Astrocyte (in vitro differentiated cells and primary cell): Measurements from ENCODE around the gene SPATA9. TPM values are rescaled to one million over a fixed set of nuclear protein-coding genes. Genes with fewer than 3 reads are reported as not detected.

Experiments used
- DNase-seq: peaks from one replicate; pipeline ENCODE4 v3.0.0-alpha.2; 2010; ENCODE audit warnings: low read depth
- FAIRE-seq: peaks from 2 replicates; lab custom pipeline; 2011; peaks lifted over from hg19 to GRCh38; lab: Jason Lieb, UNC
- H2AFZ ChIP-seq: 2 replicates; pipeline ENCODE4 v1.6.0; 2012; ENCODE audit warnings: low read depth, low read length, inconsistent platforms
- H3K27ac ChIP-seq: 2 replicates; pipeline ENCODE4 v1.5.1; 2011; ENCODE audit warnings: low read depth, low read length, inconsistent platforms
- H3K27me3 ChIP-seq: 2 replicates; pipeline ENCODE4 v1.6.0; 2011; ENCODE audit warnings: low read length, inconsistent platforms; ENCODE audit not compliant: insufficient read depth
- H3K36me3 ChIP-seq: 2 replicates; pipeline ENCODE4 v1.5.1; 2011; ENCODE audit warnings: low read length, inconsistent platforms; ENCODE audit not compliant: insufficient read depth
- H3K4me1 ChIP-seq: 2 replicates; pipeline ENCODE4 v1.5.1; 2011; ENCODE audit warnings: low read length, inconsistent platforms; ENCODE audit not compliant: insufficient read depth
- H3K4me2 ChIP-seq: 2 replicates; pipeline ENCODE4 v1.6.0; 2012; ENCODE audit warnings: low read length, inconsistent platforms
- H3K4me3 ChIP-seq: 2 replicates; pipeline ENCODE4 v1.5.1; 2011; ENCODE audit warnings: low read depth, mild to moderate bottlenecking, low read length, inconsistent platforms; ENCODE audit not compliant: insufficient read depth
- H3K79me2 ChIP-seq: 2 replicates; pipeline ENCODE4 v1.6.0; 2012; ENCODE audit warnings: mild to moderate bottlenecking, low read length, inconsistent platforms; ENCODE audit not compliant: insufficient read depth
- H3K9ac ChIP-seq: 2 replicates; pipeline ENCODE4 v1.6.0; 2012; ENCODE audit warnings: mild to moderate bottlenecking, low read length, inconsistent platforms
- H3K9me3 ChIP-seq: 2 replicates; pipeline ENCODE4 v1.5.1; 2012; ENCODE audit warnings: low read depth, mild to moderate bottlenecking, low read length, inconsistent platforms; ENCODE audit not compliant: insufficient read depth
- H4K20me1 ChIP-seq: 2 replicates; pipeline ENCODE4 v1.6.0; 2012; ENCODE audit warnings: low read length, inconsistent platforms; ENCODE audit not compliant: insufficient read depth
- H3K27ac Mint-ChIP-seq: one replicate; pipeline ENCODE4 v1.8.0; 2021; ENCODE audit warnings: mild to moderate bottlenecking, mixed read lengths; ENCODE audit not compliant: unreplicated experiment
- H3K27me3 Mint-ChIP-seq: one replicate; pipeline ENCODE4 v1.8.0; 2021; ENCODE audit warnings: low read depth, mixed read lengths; ENCODE audit not compliant: unreplicated experiment
- H3K36me3 Mint-ChIP-seq: one replicate; pipeline ENCODE4 v1.8.0; 2021; ENCODE audit warnings: low read depth, mixed read lengths; ENCODE audit not compliant: unreplicated experiment
- H3K4me1 Mint-ChIP-seq: one replicate; pipeline ENCODE4 v1.8.0; 2021; ENCODE audit warnings: low read depth, mixed read lengths; ENCODE audit not compliant: unreplicated experiment
- H3K4me3 Mint-ChIP-seq: one replicate; pipeline ENCODE4 v1.8.0; 2021; ENCODE audit warnings: mild to moderate bottlenecking, moderate library complexity, mixed read lengths; ENCODE audit not compliant: unreplicated experiment
- H3K9me3 Mint-ChIP-seq: one replicate; pipeline ENCODE4 v1.8.0; 2021; ENCODE audit warnings: mild to moderate bottlenecking, mixed read lengths; ENCODE audit not compliant: unreplicated experiment
- EZH2 ChIP-seq: IDR thresholded peaks from 2 replicates; pipeline ENCODE4 v1.6.1; 2012; ENCODE audit warnings: mild to moderate bottlenecking, low read length, inconsistent platforms; ENCODE audit not compliant: insufficient read depth
- total RNA-seq: library from RNA; stranded (reverse); gene quantifications from 2 replicates; pipeline ENCODE4 v1.2.1, GENCODE V29; 2021
- TF ChIP-seq, protein P1 (sequence below): IDR thresholded peaks from 2 replicates; pipeline ENCODE4 v1.5.1; 2011; ENCODE audit warnings: low read depth, mild to moderate bottlenecking, inconsistent platforms, low read length, moderate library complexity; ENCODE audit not compliant: insufficient read depth

SPATA9 gene
- total RNA-seq, 1 donor from 2014 or later = 0.98 TPM

DNA sequence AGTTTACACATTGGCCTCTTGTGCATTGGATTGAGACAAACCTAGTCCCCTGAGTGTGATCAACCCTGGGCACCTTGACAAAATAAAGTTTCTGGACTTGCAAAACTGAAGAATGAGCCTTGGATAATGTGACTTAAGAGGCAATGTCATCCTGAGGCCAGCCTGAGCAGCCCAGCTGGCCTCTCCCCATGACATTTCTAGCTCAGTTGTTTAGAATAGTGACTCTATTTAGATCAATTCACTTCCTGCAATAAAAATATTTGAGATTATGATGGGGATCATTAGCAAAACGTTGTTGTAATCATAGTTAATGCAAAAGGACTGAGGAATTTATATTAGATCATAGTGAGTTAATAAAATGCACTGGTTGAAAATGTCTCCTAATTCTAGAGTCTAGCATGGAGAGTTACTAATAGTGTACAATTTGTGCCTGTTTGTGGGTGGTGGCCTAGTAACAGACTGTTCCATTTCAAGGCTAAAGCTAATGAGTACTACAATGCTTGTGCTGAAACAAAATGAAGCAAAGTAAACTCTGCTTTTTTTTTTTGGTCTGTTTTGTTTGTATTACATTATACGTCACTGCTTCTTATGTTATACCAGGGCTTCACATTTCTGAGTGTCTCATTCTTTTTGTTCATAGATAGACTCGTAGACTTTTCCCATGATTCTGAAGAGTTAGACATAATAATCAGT lies 37.4 kb upstream of the SPATA9 start:
- Histone ChIP-seq H3K4me2 (no peak overlapping the region), H3K79me2 (no peaks in the 10 kb centered on the region), H2AFZ (no peak overlapping the region), H3K27ac (no peak overlapping the region), H3K4me1 (peaks cover 26% of the 10 kb centered on the region), H3K27me3 (no peaks in the 10 kb centered on the region), H3K9me3 (no peaks in the 10 kb centered on the region), H3K9ac (no peak overlapping the region), H4K20me1 (no peaks in the 10 kb centered on the region), H3K4me3 (no peak overlapping the region), H3K36me3 (no peaks in the 10 kb centered on the region)
- Mint-ChIP-seq H3K4me1 (peaks cover 21% of the 10 kb centered on the region), H3K36me3 (peaks cover 3% of the 10 kb centered on the region), H3K9me3 (no peaks in the 10 kb centered on the region), H3K27me3 (no peaks in the 10 kb centered on the region), H3K4me3 (no peak overlapping the region), H3K27ac (no peak overlapping the region)
- DNase-seq (no peak), FAIRE-seq (no peak)
- TF ChIP-seq, protein P1, sequence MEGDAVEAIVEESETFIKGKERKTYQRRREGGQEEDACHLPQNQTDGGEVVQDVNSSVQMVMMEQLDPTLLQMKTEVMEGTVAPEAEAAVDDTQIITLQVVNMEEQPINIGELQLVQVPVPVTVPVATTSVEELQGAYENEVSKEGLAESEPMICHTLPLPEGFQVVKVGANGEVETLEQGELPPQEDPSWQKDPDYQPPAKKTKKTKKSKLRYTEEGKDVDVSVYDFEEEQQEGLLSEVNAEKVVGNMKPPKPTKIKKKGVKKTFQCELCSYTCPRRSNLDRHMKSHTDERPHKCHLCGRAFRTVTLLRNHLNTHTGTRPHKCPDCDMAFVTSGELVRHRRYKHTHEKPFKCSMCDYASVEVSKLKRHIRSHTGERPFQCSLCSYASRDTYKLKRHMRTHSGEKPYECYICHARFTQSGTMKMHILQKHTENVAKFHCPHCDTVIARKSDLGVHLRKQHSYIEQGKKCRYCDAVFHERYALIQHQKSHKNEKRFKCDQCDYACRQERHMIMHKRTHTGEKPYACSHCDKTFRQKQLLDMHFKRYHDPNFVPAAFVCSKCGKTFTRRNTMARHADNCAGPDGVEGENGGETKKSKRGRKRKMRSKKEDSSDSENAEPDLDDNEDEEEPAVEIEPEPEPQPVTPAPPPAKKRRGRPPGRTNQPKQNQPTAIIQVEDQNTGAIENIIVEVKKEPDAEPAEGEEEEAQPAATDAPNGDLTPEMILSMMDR = no peak
- no peak for TF ChIP-seq EZH2

DNA sequence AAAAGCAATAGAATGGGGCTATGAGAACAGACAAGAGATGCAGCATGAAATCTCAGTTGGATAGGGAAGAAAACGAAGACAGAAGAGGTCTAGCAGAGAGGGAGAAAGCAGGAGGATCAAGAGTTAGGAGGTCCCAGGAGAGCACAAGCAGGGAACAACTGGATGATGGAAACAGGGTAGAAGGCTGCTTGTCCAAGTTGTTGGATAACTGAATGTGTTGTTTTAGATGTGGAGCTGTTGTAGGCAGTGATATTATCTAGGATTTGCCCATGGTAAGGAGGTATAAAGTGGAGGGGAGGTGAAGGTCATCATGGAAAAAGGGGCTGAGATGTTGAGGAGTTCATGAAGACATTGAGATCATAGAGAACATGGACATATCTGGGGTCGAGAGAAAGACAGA lies 35.9 kb upstream of the SPATA9 start:
- H3K4me1 Mint-ChIP-seq = peaks cover 23% of the 10 kb centered on the region
- H3K36me3 Mint-ChIP-seq = peaks cover 3% of the 10 kb centered on the region
- Histone ChIP-seq H3K79me2 (no peaks in the 10 kb centered on the region), H2AFZ (no peak overlapping the region), H3K36me3 (no peaks in the 10 kb centered on the region), H4K20me1 (no peaks in the 10 kb centered on the region), H3K4me1 (peaks cover 19% of the 10 kb centered on the region), H3K4me2 (no peak overlapping the region), H3K9ac (no peak overlapping the region), H3K4me3 (no peak overlapping the region), H3K9me3 (no peaks in the 10 kb centered on the region), H3K27me3 (no peaks in the 10 kb centered on the region), H3K27ac (no peak overlapping the region)
- H3K4me3 Mint-ChIP-seq = no peak overlapping the region
- H3K9me3 Mint-ChIP-seq = peaks cover 2% of the 10 kb centered on the region
- TF ChIP-seq, protein P1 = no peak
- no peak for TF ChIP-seq EZH2
- no peak for FAIRE-seq
- DNase-seq = no peak
- no peak overlapping the region for H3K27ac Mint-ChIP-seq
- no peaks in the 10 kb centered on the region for H3K27me3 Mint-ChIP-seq

DNA sequence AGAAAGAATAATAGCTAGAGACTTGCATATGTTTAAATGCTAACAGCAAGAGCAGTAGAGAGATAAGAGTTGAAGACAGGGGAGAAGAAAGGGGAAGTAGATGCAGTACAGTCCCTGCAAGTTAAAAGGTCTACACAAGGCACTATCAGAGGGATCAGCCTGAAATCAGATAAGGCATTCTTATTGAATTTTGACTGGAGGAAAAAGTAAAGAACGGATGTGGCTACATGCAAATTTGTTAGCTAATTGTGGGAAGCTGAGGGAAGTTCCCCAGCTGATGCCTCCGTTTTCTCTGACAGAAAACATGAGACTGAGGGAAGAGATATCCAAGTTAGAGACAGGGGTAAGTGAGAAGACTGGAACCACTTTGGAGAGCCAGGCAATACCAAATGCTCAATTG lies 35.4 kb upstream of the SPATA9 start:
- no peak for DNase-seq
- TF ChIP-seq, protein P1 = no peak
- no peak for TF ChIP-seq EZH2
- peaks cover 2% of the 10 kb centered on the region for H3K9me3 Mint-ChIP-seq
- FAIRE-seq = no peak
- no peak overlapping the region for H2AFZ ChIP-seq
- no peaks in the 10 kb centered on the region for H3K9me3 ChIP-seq
- H3K27me3 Mint-ChIP-seq = no peaks in the 10 kb centered on the region
- no peaks in the 10 kb centered on the region for H3K27me3 ChIP-seq
- peaks cover 3% of the 10 kb centered on the region for H3K36me3 Mint-ChIP-seq
- H3K4me2 ChIP-seq = no peak overlapping the region
- peaks cover 22% of the 10 kb centered on the region for H3K4me1 Mint-ChIP-seq
- H3K4me3 ChIP-seq = no peak overlapping the region
- no peak overlapping the region for H3K27ac Mint-ChIP-seq
- no peaks in the 10 kb centered on the region for H3K36me3 ChIP-seq
- no peaks in the 10 kb centered on the region for H4K20me1 ChIP-seq
- H3K79me2 ChIP-seq = no peaks in the 10 kb centered on the region
- H3K4me3 Mint-ChIP-seq = no peak overlapping the region
- no peak overlapping the region for H3K9ac ChIP-seq
- no peak overlapping the region for H3K27ac ChIP-seq
- peaks cover 14% of the 10 kb centered on the region for H3K4me1 ChIP-seq
